GDM1 (cell line): ENCODE measurements around the gene ENPP6.
"Not testable (repeated sequence)": the region's sequence is repeated elsewhere in the genome, so short reads cannot be mapped to it uniquely, and the experiment has no call there.

Experiments used
- DNase-seq: peaks from one replicate; lab custom pipeline; 2025; lab: John Stamatoyannopoulos, UW

Gene ENPP6

DNA sequence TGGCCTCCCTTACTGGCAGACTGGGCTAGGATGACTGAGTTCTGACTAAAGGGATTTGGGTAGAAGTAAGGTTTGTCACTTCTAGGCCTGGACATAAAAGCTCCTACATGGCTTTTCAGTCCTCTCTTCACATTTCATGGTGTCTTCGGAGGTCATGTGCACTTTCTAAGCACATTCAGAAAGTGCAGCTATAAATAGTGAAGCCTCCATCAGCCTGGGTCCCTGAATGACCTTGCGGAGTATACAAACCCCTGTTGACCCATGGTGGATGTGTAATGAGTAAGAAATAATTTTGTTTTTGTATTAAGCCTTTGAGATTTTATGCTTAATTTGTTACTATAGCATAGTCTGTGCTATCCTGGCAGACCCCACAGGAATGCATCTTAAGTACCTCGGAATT is 158.6 kb downstream of the ENPP6 start:
- DNase-seq = no peak

GRCh38 chr4:184058026-184058425 is 159.6 kb downstream of the ENPP6 start:
- DNase-seq = no peak

DNA sequence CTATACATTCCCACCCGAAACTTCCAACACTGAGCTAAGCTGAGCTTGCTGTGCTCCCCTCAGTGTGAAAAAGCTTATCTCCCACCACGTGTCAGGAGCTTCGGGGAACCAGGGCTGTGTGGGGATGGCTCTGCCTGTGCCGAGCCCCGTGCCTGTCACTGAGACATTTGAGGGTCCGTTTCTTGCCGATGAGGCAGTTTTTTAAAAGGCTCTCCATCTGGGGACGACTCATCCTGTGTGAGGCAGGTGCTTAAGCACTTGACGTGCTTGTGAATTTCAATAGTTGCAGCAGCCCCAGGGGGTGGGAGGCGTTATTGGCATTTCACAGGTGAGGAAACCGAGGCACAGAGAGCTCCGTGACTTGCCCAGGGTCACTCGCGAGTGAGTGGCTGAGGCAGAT is 160.8 kb downstream of the ENPP6 start:
- no peak for DNase-seq

DNA sequence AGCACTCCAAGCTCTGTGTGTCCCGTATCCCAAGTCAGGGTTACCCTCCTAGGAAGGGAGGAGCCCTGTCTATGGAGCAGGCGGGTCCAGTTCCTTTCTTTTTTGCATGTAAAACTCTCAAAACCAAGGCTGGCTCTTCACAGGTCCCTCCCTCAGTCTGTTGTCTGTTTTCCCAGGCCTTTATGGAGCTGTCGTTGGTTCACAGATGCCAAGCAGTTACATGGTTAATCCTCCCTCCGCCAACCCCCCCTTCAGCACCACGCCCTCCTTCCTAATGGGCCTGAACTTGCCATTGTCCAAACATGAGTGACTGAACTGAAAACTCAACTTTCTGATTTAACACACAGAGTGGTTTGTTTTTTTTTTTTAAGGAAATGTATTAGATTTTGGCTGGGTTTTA is 164.2 kb downstream of the ENPP6 start:
- no peak for DNase-seq

- no peak for DNase-seq
These were observed 165.1 kb downstream of the ENPP6 start for GRCh38 chr4:184052616-184053015.

DNA sequence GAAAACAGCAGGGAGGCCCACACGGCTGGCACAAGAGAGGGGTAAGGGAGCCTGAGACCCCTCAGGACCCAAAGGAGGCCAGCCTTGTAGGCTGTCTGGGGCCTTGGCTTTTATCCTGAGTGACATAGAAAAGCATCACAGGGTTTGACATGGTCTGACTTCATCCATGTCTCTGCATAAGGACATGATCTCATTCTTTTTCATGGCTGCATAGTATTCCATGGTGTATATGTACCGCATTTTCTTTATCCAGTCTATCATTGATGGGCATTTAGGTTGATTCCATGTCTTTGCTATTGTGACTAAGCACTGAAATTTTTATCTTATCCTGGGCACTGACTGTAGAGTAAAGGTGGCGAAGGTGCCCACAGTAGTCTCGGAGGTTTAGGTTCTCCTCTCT is 166.4 kb downstream of the ENPP6 start:
- not testable (repeated sequence) for DNase-seq

DNA sequence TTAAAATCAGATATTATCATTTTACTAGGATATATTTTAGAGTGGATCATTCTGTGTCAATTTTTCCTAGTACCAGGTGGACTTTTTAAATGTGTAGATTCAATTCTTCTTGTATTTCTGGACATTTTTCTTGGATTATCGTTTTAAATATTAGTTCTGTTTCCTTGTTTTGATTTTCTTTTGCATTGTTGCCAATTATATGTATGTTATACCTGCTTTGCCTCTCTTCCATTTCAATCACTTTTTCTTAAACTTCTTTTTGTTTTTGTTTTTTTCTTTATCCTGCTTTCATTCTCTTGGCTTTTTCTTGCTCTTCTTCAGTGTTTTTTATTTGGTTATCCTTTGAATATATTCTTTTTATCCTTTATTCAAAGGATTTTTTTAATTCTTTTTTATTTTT is 171.5 kb downstream of the ENPP6 start:
- no peak for DNase-seq

DNA sequence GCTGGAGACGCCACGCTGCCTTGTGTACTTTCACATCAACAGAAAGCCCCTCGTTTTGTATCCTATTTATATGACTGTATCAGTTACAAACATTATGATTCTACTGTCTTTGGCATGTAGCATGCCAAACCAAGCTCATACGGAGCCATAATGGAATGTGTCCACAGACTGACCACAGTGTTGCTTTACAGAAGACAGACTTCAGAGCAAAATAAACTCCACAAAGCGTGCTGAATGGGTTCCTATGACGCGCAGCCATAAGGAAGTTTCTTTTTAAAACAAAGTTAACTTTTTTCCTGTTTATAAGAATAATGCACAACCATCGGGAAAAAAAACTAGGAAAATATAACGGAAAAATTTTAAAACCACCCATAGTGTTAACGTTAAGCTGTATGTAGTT is 176.5 kb downstream of the ENPP6 start:
- DNase-seq = no peak

GRCh38 chr4:184039963-184040383 is 177.7 kb downstream of the ENPP6 start:
- no peak for DNase-seq
